ENCODE results near the gene NRG2.

Gene NRG2

DNA sequence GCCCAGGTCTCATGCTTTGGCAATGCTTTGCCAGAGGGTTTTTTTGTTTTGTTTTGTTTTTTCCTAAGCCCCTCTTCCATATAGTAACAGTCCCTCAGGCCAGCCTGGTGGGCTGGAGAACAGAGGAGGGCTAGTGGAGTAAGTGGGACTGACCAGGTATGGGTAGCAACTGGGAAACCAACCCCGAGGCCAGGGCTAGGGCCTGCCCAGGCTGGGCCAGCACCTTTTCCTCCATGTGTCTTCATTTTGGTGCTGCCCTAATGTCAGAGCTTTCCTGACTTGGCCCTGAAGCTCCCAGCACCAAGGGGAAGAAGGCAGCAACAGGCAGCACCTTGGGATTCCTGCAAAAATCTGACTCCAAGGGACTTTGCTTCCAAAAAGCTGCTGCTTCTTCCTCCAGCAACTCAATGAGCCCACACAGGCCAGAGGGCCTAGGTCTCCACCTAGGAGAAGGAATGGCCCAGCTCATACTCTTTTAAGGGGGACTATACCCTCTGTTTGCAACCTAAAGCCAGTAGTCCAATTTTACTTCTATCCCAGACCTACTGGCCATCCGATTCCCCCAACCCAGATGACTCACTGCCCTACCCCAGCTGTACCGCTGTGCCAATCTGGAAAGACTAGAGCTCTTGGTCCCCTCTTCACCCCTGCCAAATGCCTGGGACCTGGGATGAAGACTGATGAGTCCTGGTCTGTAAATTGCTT is 142.4 kb downstream of the NRG2 start:
- DNase-seq: no peak

DNA sequence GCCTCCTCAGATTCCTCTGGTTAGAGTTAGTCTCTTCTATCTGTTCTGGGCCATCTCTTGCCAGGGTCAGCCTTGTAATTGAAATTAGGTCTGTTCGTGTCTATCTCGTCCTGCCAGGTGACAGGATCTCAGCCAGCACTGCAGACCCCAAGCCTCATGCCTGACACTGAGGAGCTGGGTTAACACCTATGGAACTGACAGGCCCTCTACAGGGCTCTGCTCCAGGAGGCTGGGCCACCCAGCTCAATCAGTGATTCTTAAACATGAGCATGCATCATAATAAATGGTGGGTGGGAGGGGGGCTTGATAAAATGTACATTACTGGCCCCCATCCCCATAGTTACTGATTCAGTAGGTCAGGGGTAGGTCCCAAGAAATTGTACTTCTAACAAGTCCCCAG is 144.1 kb downstream of the NRG2 start:
- DNase-seq: no peak

GRCh38 chr5:139897982-139898381 is 145.1 kb downstream of the NRG2 start:
- no peak for DNase-seq

DNA sequence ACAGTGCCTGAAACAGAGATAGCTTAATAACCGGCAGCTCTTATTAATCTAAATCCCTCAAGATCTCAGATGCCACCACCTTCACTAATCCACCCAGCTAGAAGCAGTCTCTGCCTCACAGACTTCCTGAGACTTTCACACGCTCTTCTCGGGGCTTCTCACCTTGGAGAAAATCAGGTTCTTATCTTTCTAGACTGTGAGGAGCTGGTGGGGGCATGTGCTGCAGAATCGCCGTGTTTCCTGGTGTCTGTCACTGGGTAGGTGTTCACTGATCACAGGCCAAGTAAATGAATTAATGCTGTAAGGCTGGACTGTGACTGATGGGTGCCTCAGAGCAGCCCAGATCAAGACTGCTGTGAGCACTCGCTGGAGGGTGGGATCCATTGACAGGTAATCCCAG is 145.8 kb downstream of the NRG2 start:
- no peak for DNase-seq

GRCh38 chr5:139896718-139897117 is 146.4 kb downstream of the NRG2 start:
- no peak for DNase-seq

DNA sequence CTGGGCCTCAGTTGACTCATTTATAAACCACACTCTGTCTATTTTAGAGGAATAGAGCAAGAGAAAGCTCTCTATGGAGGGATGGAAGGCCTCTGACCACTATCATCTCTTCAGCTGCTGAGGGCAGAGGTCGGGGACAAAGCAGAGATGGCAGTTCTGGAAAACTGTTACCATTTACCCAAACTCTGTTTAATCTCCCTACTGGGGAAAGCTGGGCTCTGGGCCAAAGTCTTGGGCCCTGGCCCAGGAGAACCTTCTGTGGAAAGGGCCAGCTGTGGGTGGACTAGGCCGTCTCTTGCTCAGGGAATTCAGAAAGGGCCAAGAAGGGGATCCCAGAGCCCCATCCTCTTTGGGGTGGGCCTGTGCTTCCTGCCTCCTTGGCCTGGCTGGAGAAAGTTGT is 147.5 kb downstream of the NRG2 start:
- no peak for DNase-seq

- no peak for DNase-seq
Observed at GRCh38 chr5:139895046-139895445, 148.1 kb downstream of the NRG2 start.

- no peak for DNase-seq
Observed at GRCh38 chr5:139893873-139894272, 149.2 kb downstream of the NRG2 start.

- no peak for DNase-seq
Observed at GRCh38 chr5:139889410-139889809, 153.7 kb downstream of the NRG2 start.

DNA sequence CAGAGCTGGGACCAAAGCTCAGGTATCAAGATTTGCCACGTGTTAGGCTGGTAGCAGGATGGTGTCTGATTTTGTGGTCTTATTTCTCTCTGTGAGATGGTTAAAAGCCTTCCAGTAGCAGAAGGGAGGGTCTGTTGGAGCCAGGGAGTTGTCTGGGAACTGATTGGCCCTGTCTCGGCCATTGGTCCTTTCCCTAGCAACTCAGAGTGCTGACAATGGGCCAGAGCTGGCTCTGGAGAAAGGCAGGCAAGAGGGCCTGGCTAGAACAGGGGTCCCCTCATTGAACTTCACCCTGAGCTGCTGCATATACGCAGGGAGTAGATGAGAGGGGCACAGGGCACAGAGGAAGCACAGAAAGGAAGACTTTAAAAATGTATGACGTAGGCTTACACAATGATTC is 154.7 kb downstream of the NRG2 start:
- DNase-seq: no peak

- DNase-seq: no peak
Observed at GRCh38 chr5:139886213-139886612, 156.9 kb downstream of the NRG2 start.

DNA sequence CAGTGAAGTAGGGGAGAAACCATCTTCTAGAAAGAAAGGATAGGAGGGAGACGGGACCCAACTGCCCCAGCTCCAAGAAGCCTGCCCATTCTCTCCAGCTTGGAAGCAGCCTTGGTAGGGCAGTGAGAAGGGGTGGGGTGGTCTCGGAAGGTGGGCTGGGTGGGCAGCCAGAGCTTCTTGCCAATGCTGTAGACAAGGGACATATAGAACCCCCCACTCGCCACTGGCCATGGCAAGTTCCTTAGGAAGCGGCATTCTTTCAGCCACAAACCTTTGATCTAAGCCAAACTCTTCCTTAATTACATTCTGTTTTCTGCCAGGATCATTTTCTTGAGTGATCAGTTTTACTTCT is 157.3 kb downstream of the NRG2 start:
- no peak for DNase-seq

DNA sequence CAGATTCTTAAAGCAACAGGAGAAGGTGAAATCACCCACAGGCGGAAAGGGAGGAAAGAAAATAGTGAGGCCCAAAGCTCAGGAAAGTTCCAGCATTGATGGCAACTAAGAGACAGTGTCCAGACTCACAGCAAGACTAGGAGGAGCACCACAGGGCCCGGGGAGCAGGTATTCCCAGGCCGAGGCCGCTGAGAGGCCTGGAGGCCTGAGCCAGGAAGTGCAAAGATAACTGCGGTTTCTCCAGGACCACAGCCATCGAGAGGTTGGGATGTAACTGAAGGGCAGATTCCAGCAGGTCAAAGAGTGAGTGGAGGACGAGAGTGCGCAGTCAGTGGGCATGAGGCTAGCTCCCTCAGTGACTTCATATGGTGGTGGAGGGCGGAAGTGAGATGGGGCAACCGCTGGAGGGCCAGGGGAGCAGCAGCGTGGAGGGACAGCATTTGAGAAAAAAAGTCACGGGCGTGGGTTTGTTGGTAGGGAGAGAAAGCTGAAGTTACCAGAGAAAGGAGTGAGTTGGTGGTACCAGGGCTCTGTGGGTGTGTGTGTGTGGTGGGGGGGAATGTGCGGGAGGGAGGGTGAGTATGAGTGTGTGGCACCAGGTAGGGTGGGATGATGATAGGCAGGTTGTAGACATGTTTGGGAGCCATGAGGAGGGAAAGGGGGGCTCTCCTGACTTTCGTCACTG is 157.8 kb downstream of the NRG2 start:
- DNase-seq: no peak

DNA sequence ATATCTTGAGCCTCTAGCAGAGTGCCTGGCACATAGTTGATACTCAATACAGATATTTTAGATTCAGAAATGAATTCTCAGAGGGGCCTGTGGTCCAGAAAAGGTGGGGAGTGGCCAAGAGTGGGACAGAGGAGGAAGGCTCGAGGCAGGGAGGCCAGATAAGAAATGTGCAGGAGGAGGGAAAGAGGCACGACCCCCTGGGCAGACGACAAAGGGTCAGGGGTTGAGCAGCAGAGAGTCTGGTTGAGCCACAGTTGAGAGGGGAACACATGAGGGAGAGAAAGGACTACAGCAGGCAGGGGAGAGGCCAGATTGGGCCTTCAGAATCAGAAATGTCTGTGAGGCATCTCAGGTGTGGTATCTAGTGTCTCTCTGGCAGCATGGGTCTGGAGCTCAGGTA is 158.4 kb downstream of the NRG2 start:
- no peak for DNase-seq

GRCh38 chr5:139884144-139884543 is 159.0 kb downstream of the NRG2 start:
- DNase-seq: no peak

DNA sequence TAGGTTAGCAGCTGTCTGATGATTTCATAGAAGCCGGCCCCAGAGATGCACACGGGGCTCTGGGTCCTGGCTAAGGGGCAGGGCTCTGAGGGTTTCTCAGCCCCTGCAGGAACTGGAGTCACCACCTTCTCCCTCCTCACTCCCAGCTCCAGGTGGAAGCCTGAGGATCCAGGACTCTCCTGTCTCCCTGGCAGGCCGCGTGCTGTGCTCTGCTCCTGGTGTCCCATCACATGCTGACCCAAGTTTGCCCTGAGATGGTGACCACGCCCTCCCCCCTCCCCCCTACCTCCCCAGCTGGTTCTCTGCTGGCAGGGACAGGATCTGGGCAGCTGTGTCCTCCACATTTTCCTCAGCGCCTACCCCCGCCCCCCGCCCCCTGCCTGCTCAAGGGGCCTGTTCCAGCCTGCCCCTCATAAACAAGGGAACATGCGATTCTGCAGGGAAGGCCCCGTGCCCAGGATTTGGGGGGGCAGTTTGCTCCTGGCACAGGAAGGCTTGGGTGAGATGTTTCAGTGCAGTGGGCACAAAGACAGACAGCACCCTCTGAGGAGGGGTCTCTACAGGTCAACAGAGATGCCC is 160.0 kb downstream of the NRG2 start:
- DNase-seq: no peak

DNA sequence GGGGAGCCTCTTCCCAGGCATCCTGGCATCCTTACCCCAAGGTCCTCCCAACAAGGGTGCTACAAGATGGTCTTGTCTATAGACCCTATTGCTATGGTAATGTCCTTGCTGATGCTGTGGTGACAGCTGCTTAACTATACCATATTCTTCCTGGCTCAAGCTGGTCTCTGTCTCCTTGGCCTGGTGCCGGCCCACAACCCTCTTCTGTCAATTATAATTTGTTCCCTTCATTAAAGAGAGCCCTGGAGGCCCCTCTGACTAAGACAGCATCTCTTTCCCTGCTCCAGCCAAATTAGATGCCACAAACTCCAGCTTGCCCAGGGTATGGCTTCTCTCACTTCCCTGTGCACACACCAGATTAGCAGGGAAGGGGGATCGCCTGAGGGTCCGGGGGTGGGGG is 160.8 kb downstream of the NRG2 start:
- no peak for DNase-seq

GRCh38 chr5:139881143-139881733 is 161.9 kb downstream of the NRG2 start:
- DNase-seq: no peak

- no peak for DNase-seq
Observed at GRCh38 chr5:139880416-139881142, 162.5 kb downstream of the NRG2 start.

DNA sequence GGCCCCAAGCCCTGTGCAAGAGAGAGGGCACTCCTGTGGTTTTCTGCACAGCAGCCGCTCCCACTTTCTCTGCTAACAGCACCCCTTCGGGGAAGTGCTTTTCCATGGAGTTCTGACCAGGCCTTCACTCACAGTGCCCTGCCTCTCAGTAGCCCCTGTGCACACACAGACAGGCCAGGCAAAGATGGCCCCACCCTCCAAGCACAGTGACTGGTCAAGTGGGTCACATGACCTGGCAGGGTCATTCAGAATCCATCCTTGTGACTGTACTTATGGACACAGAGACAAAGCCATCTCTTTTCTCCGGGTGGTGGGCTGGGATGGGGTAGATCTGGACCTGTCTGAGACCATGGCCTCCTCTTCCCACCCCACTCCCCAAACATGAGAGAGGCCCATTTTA is 165.0 kb downstream of the NRG2 start:
- DNase-seq: no peak

GRCh38 chr5:139877129-139877597 is 165.9 kb downstream of the NRG2 start:
- no peak for DNase-seq

DNA sequence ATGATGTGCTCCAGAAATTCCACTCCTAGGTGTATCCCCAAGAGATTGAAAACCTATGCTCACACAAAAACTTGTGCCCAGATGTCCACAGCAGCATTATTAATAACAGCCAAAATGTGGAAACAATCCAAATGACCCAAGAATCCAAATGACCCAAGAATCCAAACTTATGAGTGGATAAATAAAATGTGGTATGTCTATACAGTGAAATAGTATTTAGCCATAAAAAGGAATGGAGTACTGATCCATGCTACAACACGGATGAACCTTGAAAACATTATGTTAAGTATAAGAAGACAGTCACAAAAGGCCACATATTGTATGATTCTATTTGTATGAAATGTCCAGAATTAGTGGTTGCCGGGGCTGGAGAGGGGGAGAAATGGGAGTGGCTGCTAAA is 167.1 kb downstream of the NRG2 start:
- no peak for DNase-seq
